ENCODE measurements around the gene HPD. TPM values are rescaled to one million over a fixed set of nuclear protein-coding genes. Genes with fewer than 3 reads are reported as not detected.
"Not testable (repeated sequence)": the region's sequence is repeated elsewhere in the genome, so short reads cannot be mapped to it uniquely, and the experiment has no call there.

The HPD gene
- not detected in 2 replicates for total RNA-seq

GRCh38 chr12:121858662-121859572 is at the start of gene HPD:
HPD (minus strand) TSS chr12:121858859; CDS start chr12:121858823, 36 bp downstream.
- Mint-ChIP-seq H3K36me3 (ENCODE audit: low read depth) (no peaks in the 10 kb centered on the region), H3K4me3 (no peak within 1 kb of the TSS), H3K27me3 (ENCODE audit: insufficient read depth) (no peaks in the 10 kb centered on the region), H3K4me1 (ENCODE audit: low read depth) (no peaks in the 10 kb centered on the region), H3K27ac (no peak within 1 kb of the TSS), H3K9me3 (no peaks in the 10 kb centered on the region)
- DNase-seq (ENCODE audit: low spot score): no peak
- intact Hi-C loops (cut with micrococcal nuclease): no loop called here

- peaks cover 8% of the 10 kb centered on the region for H3K4me1 Mint-ChIP-seq (ENCODE audit: low read depth)
- H3K27me3 Mint-ChIP-seq (ENCODE audit: insufficient read depth): no peaks in the 10 kb centered on the region
- DNase-seq (ENCODE audit: low spot score): no peak
- no peak overlapping the region for H3K27ac Mint-ChIP-seq
- no peaks in the 10 kb centered on the region for H3K9me3 Mint-ChIP-seq
- H3K36me3 Mint-ChIP-seq (ENCODE audit: low read depth): peaks cover 28% of the 10 kb centered on the region
- intact Hi-C loops (cut with micrococcal nuclease): no loop called here
- no peak overlapping the region for H3K4me3 Mint-ChIP-seq
Measured at GRCh38 chr12:121905746-121906145, 47.1 kb upstream of the HPD start.

GRCh38 chr12:121903202-121903601 is 44.5 kb upstream of the HPD start:
- Mint-ChIP-seq H3K4me3 (no peak overlapping the region), H3K4me1 (ENCODE audit: low read depth) (no peaks in the 10 kb centered on the region), H3K9me3 (no peaks in the 10 kb centered on the region), H3K27me3 (ENCODE audit: insufficient read depth) (no peaks in the 10 kb centered on the region), H3K36me3 (ENCODE audit: low read depth) (peaks cover 19% of the 10 kb centered on the region), H3K27ac (no peak overlapping the region)
- no peak for DNase-seq (ENCODE audit: low spot score)
- intact Hi-C loops (cut with micrococcal nuclease): no loop called here

- no peaks in the 10 kb centered on the region for H3K4me1 Mint-ChIP-seq (ENCODE audit: low read depth)
- no peak overlapping the region for H3K4me3 Mint-ChIP-seq
- no peak for DNase-seq (ENCODE audit: low spot score)
- H3K36me3 Mint-ChIP-seq (ENCODE audit: low read depth): peaks cover 24% of the 10 kb centered on the region
- no peak overlapping the region for H3K27ac Mint-ChIP-seq
- intact Hi-C loops (cut with micrococcal nuclease): no loop called here
- H3K27me3 Mint-ChIP-seq (ENCODE audit: insufficient read depth): no peaks in the 10 kb centered on the region
- no peaks in the 10 kb centered on the region for H3K9me3 Mint-ChIP-seq
Measured at GRCh38 chr12:121899590-121899989, 40.9 kb upstream of the HPD start.

- intact Hi-C loops (cut with micrococcal nuclease): no loop called here
- DNase-seq (ENCODE audit: low spot score): no peak
- H3K36me3 Mint-ChIP-seq (ENCODE audit: low read depth): peaks cover 26% of the 10 kb centered on the region
- no peak overlapping the region for H3K4me3 Mint-ChIP-seq
- no peaks in the 10 kb centered on the region for H3K27me3 Mint-ChIP-seq (ENCODE audit: insufficient read depth)
- H3K9me3 Mint-ChIP-seq: no peaks in the 10 kb centered on the region
- H3K4me1 Mint-ChIP-seq (ENCODE audit: low read depth): peaks cover 13% of the 10 kb centered on the region
- no peak overlapping the region for H3K27ac Mint-ChIP-seq
Measured at GRCh38 chr12:121898287-121898686, 39.6 kb upstream of the HPD start.

- H3K27ac Mint-ChIP-seq: peak overlapping the region; percentile 82
- H3K36me3 Mint-ChIP-seq (ENCODE audit: low read depth): peaks cover 18% of the 10 kb centered on the region
Measured at GRCh38 chr12:121894633-121895032, 36.0 kb upstream of the HPD start.

GRCh38 chr12:121893961-121894460 is 35.4 kb upstream of the HPD start:
- intact Hi-C loops (cut with micrococcal nuclease): no loop called here
- H3K4me1 Mint-ChIP-seq (ENCODE audit: low read depth): peaks cover 33% of the 10 kb centered on the region
- peak overlapping the region; percentile 72 for H3K4me3 Mint-ChIP-seq
- DNase-seq (ENCODE audit: low spot score): no peak
- H3K36me3 Mint-ChIP-seq (ENCODE audit: low read depth): peaks cover 21% of the 10 kb centered on the region
- H3K27ac Mint-ChIP-seq: peak overlapping the region; percentile 82
- no peaks in the 10 kb centered on the region for H3K27me3 Mint-ChIP-seq (ENCODE audit: insufficient read depth)
- no peaks in the 10 kb centered on the region for H3K9me3 Mint-ChIP-seq

More at GRCh38 chr12:121894633-121895032, 36.0 kb upstream of the HPD start:
- DNase-seq (ENCODE audit: low spot score): no peak
- intact Hi-C loops (cut with micrococcal nuclease): no loop called here
- H3K27me3 Mint-ChIP-seq (ENCODE audit: insufficient read depth): no peaks in the 10 kb centered on the region
- no peak overlapping the region for H3K4me3 Mint-ChIP-seq
- peaks cover 27% of the 10 kb centered on the region for H3K4me1 Mint-ChIP-seq (ENCODE audit: low read depth)
- H3K9me3 Mint-ChIP-seq: no peaks in the 10 kb centered on the region

GRCh38 chr12:121892673-121893561 is 34.3 kb upstream of the HPD start:
- Mint-ChIP-seq H3K4me1 (ENCODE audit: low read depth) (peaks cover 39% of the 10 kb centered on the region), H3K9me3 (no peaks in the 10 kb centered on the region), H3K36me3 (ENCODE audit: low read depth) (peaks cover 21% of the 10 kb centered on the region), H3K27me3 (ENCODE audit: insufficient read depth) (no peaks in the 10 kb centered on the region), H3K4me3 (no peak overlapping the region), H3K27ac (peak overlapping the region; percentile 43)
- intact Hi-C loops (cut with micrococcal nuclease): no loop called here
- DNase-seq (ENCODE audit: low spot score): no peak

GRCh38 chr12:121889661-121890060 is 31.0 kb upstream of the HPD start:
- not testable (repeated sequence) for DNase-seq (ENCODE audit: low spot score); H3K27me3 Mint-ChIP-seq (ENCODE audit: insufficient read depth); H3K9me3 Mint-ChIP-seq
- Mint-ChIP-seq H3K36me3 (ENCODE audit: low read depth) (peaks cover 10% of the 10 kb centered on the region), H3K27ac (peak overlapping the region; percentile 99), H3K4me1 (ENCODE audit: low read depth) (peaks cover 44% of the 10 kb centered on the region), H3K4me3 (peak overlapping the region; percentile 99)
- intact Hi-C loops (cut with micrococcal nuclease): loop anchor here (2.0 to 5.0 kb wide), 2 partner anchors 193 to 421 kb away; no protein-coding TSS in a partner anchor

GRCh38 chr12:121889274-121889624 is 30.6 kb upstream of the HPD start:
- peaks cover 10% of the 10 kb centered on the region for H3K36me3 Mint-ChIP-seq (ENCODE audit: low read depth)
- no peaks in the 10 kb centered on the region for H3K9me3 Mint-ChIP-seq
- no peak for DNase-seq (ENCODE audit: low spot score)
- peak overlapping the region; percentile 99 for H3K4me3 Mint-ChIP-seq
- H3K27me3 Mint-ChIP-seq (ENCODE audit: insufficient read depth): peaks cover 2% of the 10 kb centered on the region
- H3K27ac Mint-ChIP-seq: peak overlapping the region; percentile 99
- H3K4me1 Mint-ChIP-seq (ENCODE audit: low read depth): peaks cover 41% of the 10 kb centered on the region
- intact Hi-C loops (cut with micrococcal nuclease): loop anchor here (2.0 to 5.0 kb wide), 2 partner anchors 193 to 420 kb away; no protein-coding TSS in a partner anchor

- intact Hi-C loops (cut with micrococcal nuclease): loop anchor here (1.0 to 5.0 kb wide), 12 partner anchors 30 to 420 kb away; partner anchors contain the start of genes CFAP251, DIABLO and TMEM120B
- DNase-seq (ENCODE audit: low spot score): peak; percentile 98
- H3K4me3 Mint-ChIP-seq: peak within 1 kb of the TSS; percentile 99
Measured at GRCh38 chr12:121888478-121889273, 30.0 kb upstream of the HPD start, which contains the start of gene PSMD9. PSMD9 (plus strand) TSS chr12:121888790; CDS start chr12:121888857, 67 bp downstream.

GRCh38 chr12:121888083-121888477 is 29.4 kb upstream of the HPD start:
- Mint-ChIP-seq H3K4me3 (peak overlapping the region; percentile 99), H3K36me3 (ENCODE audit: low read depth) (peaks cover 4% of the 10 kb centered on the region), H3K4me1 (ENCODE audit: low read depth) (peaks cover 29% of the 10 kb centered on the region), H3K27ac (peak overlapping the region; percentile 99), H3K27me3 (ENCODE audit: insufficient read depth) (peaks cover 4% of the 10 kb centered on the region), H3K9me3 (no peaks in the 10 kb centered on the region)
- no peak for DNase-seq (ENCODE audit: low spot score)
- intact Hi-C loops (cut with micrococcal nuclease): loop anchor here (1.0 to 5.0 kb wide), 12 partner anchors 30 to 419 kb away; partner anchors contain the start of genes CFAP251, DIABLO and TMEM120B

More at GRCh38 chr12:121888478-121889273, 30.0 kb upstream of the HPD start, which contains the start of gene PSMD9:
- Mint-ChIP-seq H3K9me3 (no peaks in the 10 kb centered on the region), H3K27ac (peak within 1 kb of the TSS; percentile 99), H3K4me1 (ENCODE audit: low read depth) (peaks cover 35% of the 10 kb centered on the region), H3K27me3 (ENCODE audit: insufficient read depth) (peaks cover 2% of the 10 kb centered on the region), H3K36me3 (ENCODE audit: low read depth) (peaks cover 5% of the 10 kb centered on the region)

Data from activated T-helper 1 cell treated with anti-CD3 and anti-CD28 coated beads, Interleukin-12 subunit alpha, Interleukin-12 subunit beta, Interleukin-2, Interleukin-4 antibody, amounts not matched to agents 30 ng/mL and 10 ng/mL and 1 ng/mL, durations not matched to agents 14 hours and 24 hours and 36 hours (primary cell).